Breast epithelium (tissue), 3 donors: ENCODE data around the gene COL6A1.

Experiments
- POLR2A ChIP-seq: fragments of 450-650 bp; IDR thresholded peaks from one replicate; pipeline ENCODE4 v1.6.1; 2016; ENCODE audit warnings: antibody characterized with exemption, mild to moderate bottlenecking, moderate library complexity
- TF ChIP-seq, protein P1 (sequence below), 3 donors: fragments of 450-650 bp; IDR thresholded peaks; one replicate each; pipeline ENCODE4 v1.5.1; 2016 to 2017; ENCODE audit warnings: antibody characterized with exemption in 3 of 3, mild to moderate bottlenecking in 3 of 3, moderate library complexity in 3 of 3

- no peak for TF ChIP-seq POLR2A
- TF ChIP-seq, protein P1, sequence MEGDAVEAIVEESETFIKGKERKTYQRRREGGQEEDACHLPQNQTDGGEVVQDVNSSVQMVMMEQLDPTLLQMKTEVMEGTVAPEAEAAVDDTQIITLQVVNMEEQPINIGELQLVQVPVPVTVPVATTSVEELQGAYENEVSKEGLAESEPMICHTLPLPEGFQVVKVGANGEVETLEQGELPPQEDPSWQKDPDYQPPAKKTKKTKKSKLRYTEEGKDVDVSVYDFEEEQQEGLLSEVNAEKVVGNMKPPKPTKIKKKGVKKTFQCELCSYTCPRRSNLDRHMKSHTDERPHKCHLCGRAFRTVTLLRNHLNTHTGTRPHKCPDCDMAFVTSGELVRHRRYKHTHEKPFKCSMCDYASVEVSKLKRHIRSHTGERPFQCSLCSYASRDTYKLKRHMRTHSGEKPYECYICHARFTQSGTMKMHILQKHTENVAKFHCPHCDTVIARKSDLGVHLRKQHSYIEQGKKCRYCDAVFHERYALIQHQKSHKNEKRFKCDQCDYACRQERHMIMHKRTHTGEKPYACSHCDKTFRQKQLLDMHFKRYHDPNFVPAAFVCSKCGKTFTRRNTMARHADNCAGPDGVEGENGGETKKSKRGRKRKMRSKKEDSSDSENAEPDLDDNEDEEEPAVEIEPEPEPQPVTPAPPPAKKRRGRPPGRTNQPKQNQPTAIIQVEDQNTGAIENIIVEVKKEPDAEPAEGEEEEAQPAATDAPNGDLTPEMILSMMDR (IDR thresholded peaks at IDR 0.05): no peak
Measured at GRCh38 chr21:45959182-45959581, 22.4 kb upstream of the COL6A1 start.
